ENCODE measurements around the gene CTCFL. TPM values are rescaled to one million over a fixed set of nuclear protein-coding genes. Genes with fewer than 3 reads are reported as not detected.

The CTCFL gene
- total RNA-seq, 1 donor from 2014 or later = not detected

- intact Hi-C loops (cut with DNase I) = no loop called here
- Histone ChIP-seq H3K9me3 (no peaks in the 10 kb centered on the region), H3K4me3 (no peak overlapping the region), H3K27ac (no peak overlapping the region), H3K27me3 (peaks cover 4% of the 10 kb centered on the region), H3K36me3 (no peaks in the 10 kb centered on the region), H3K4me1 (peaks cover under 1% of the 10 kb centered on the region)
- TF ChIP-seq, protein P1, sequence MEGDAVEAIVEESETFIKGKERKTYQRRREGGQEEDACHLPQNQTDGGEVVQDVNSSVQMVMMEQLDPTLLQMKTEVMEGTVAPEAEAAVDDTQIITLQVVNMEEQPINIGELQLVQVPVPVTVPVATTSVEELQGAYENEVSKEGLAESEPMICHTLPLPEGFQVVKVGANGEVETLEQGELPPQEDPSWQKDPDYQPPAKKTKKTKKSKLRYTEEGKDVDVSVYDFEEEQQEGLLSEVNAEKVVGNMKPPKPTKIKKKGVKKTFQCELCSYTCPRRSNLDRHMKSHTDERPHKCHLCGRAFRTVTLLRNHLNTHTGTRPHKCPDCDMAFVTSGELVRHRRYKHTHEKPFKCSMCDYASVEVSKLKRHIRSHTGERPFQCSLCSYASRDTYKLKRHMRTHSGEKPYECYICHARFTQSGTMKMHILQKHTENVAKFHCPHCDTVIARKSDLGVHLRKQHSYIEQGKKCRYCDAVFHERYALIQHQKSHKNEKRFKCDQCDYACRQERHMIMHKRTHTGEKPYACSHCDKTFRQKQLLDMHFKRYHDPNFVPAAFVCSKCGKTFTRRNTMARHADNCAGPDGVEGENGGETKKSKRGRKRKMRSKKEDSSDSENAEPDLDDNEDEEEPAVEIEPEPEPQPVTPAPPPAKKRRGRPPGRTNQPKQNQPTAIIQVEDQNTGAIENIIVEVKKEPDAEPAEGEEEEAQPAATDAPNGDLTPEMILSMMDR (IDR thresholded peaks at IDR 0.05) = no peak
- no peak for ATAC-seq
- no peak for DNase-seq
These were observed 17.5 kb downstream of the CTCFL start for GRCh38 chr20:57507477-57507876.

DNA sequence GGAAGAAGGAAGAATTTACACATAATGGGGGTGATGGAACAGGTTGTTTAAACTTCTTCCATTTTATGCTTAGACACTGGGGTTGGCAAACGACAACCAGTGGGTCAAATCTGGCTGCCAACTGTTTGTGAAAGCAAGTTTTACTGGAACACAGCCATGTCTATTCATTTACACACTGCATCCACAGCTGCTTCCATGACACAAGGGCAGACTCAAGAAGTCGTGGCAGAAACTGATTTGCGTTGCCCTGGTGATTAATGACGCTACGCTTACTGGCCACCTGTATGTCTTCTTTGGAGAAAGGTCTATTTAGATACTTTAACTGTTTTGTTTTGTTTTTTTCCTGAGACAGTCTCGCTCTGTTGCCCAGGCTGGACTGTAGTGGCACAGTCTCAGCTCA, 19.0 kb downstream of the CTCFL start:
- Histone ChIP-seq H3K9me3 (no peaks in the 10 kb centered on the region), H3K27me3 (peaks cover 4% of the 10 kb centered on the region), H3K36me3 (no peaks in the 10 kb centered on the region), H3K4me1 (no peaks in the 10 kb centered on the region), H3K27ac (no peak overlapping the region), H3K4me3 (no peak overlapping the region)
- ATAC-seq = no peak
- intact Hi-C loops (cut with DNase I) = no loop called here
- TF ChIP-seq, protein P1 (IDR thresholded peaks at IDR 0.05) = no peak
- no peak for DNase-seq

DNA sequence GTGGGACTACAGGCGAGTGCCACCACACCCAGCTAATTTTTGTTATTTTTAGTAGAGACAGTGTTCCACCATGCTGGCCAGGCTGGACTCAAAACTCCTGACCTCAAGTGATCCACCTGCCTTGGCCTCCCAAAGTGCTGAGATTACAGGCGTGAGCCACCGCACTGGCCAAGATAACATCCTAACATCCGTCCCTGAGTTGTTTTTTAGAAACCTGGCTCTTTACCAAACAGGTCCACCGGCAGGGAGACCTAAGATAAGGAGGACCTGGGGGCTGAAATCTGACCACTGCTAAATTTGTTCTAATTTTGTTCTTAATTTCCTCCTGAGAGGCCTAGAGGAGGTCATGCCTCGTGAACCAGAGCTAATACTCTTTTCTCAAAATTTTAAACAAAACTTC, 20.5 kb downstream of the CTCFL start:
- Histone ChIP-seq H3K4me1 (no peaks in the 10 kb centered on the region), H3K4me3 (no peak overlapping the region), H3K36me3 (no peaks in the 10 kb centered on the region), H3K9me3 (no peaks in the 10 kb centered on the region), H3K27ac (no peak overlapping the region), H3K27me3 (peaks cover 5% of the 10 kb centered on the region)
- ATAC-seq (no peak), DNase-seq (no peak)
- intact Hi-C loops (cut with DNase I) = no loop called here
- TF ChIP-seq, protein P1 (IDR thresholded peaks at IDR 0.05) = no peak

DNA sequence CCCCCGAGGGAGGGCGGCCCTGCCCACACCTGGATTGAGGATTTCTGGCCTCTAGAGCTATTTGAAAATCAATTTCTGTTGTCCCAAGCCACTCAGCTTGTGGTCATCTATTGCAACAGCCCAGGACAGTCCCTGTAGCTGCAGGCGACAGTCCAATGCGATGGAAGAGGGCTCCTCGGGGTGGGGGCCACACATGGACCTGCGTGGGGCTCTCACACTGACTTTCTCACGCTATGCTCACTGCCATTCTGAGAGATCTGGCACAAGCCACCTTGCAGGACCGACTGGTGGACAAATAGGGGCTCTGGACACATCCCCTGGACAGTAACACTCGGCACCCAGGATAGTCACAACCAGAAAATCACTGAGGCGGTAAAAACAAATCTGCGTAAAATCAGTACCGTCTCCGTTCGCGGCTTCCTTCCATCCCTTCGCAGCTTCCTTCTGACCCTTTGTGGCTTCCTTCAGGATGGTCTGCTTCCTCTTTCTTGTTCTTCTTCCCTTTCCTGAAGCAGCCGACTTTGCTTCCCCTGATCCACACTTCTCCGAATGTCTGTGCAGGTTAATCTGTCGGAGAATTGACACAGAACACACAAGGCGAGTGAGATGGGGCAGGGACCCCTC, 21.8 kb downstream of the CTCFL start:
- H3K36me3 ChIP-seq = no peaks in the 10 kb centered on the region
- intact Hi-C loops (cut with DNase I) = no loop called here
- ATAC-seq (peak; percentile 70), DNase-seq (no peak)
- H3K27ac ChIP-seq = no peak overlapping the region
- no peaks in the 10 kb centered on the region for H3K9me3 ChIP-seq
- H3K4me1 ChIP-seq = no peaks in the 10 kb centered on the region
- peaks cover 14% of the 10 kb centered on the region for H3K27me3 ChIP-seq
- no peak overlapping the region for H3K4me3 ChIP-seq
- TF ChIP-seq, protein P1 (IDR thresholded peaks at IDR 0.05) = no peak

DNA sequence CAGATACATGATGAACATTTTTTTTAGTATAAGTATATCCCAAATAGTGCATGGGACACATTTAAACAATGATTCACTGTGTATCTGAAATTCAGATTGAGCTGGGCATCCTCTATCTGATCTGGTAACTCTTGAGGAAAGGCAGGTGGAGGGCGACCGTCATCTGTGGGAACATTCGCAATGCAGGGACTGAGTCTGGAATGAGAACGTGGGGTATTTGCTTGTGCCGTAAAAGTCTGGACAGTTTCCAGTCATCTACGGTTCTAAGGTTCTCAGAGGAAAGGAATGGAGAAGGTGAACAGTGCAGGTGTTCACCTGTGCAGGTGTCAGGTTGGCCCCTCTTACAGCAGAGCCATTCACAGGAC, 22.6 kb downstream of the CTCFL start:
- Histone ChIP-seq H3K4me3 (no peak overlapping the region), H3K27ac (no peak overlapping the region), H3K9me3 (no peaks in the 10 kb centered on the region), H3K4me1 (no peaks in the 10 kb centered on the region), H3K36me3 (no peaks in the 10 kb centered on the region), H3K27me3 (peaks cover 14% of the 10 kb centered on the region)
- intact Hi-C loops (cut with DNase I) = no loop called here
- TF ChIP-seq, protein P1 (IDR thresholded peaks at IDR 0.05) = no peak
- DNase-seq = no peak
- ATAC-seq = no peak
